ENCODE data around the gene PNPLA3. TPM values are rescaled to one million over a fixed set of nuclear protein-coding genes. Genes with fewer than 3 reads are reported as not detected.

PNPLA3 gene
- total and polyA plus RNA-seq, 2 donors: 0.05 to 0.09 TPM

GRCh38 chr22:43992331-43992821 is 68.8 kb downstream of the PNPLA3 start:
- DNase-seq (ENCODE audit: low read depth in 6 of 9, low spot score in 9 of 9): no peak
- Histone ChIP-seq H3K9me3 (ENCODE audit: control insufficient read depth in 2 of 2, insufficient read depth in 1 of 2, low read length in 1 of 2) (no peaks in the 10 kb centered on the region), H3K27ac (ENCODE audit: low read depth in 1 of 2, low read length in 1 of 2) (no peak overlapping the region), H3K4me1 (ENCODE audit: control insufficient read depth in 2 of 2, insufficient read depth in 2 of 2, low read length in 2 of 2) (peaks cover 0 to 11% of the 10 kb centered on the region in 2 donors), H3K36me3 (ENCODE audit: control insufficient read depth in 2 of 2, insufficient read depth in 2 of 2, low read length in 1 of 2) (peaks cover 56 to 60% of the 10 kb centered on the region in 2 donors), H3K4me3 (ENCODE audit: low read length in 2 of 2) (no peak overlapping the region), H3K27me3 (ENCODE audit: control insufficient read depth in 2 of 2, insufficient read depth in 1 of 2, low read length in 1 of 2) (no peaks in the 10 kb centered on the region)
- WGBS: 93% methylated on average over 16 of the region's 16 CpGs

- WGBS: 45% methylated on average over 20 of the region's 20 CpGs
- no peaks in the 10 kb centered on the region for H3K27me3 ChIP-seq (ENCODE audit: control insufficient read depth in 2 of 2, insufficient read depth in 1 of 2, low read length in 1 of 2)
- peak; percentile 16 to 72 (median 45) for DNase-seq (ENCODE audit: low read depth in 6 of 9, low spot score in 9 of 9)
- peaks cover 59 to 60% of the 10 kb centered on the region in 2 donors for H3K36me3 ChIP-seq (ENCODE audit: control insufficient read depth in 2 of 2, insufficient read depth in 2 of 2, low read length in 1 of 2)
- H3K4me1 ChIP-seq (ENCODE audit: control insufficient read depth in 2 of 2, insufficient read depth in 2 of 2, low read length in 2 of 2): peaks cover 0 to 11% of the 10 kb centered on the region in 2 donors
- H3K4me3 ChIP-seq (ENCODE audit: low read length in 2 of 2): no peak overlapping the region
- H3K27ac ChIP-seq (ENCODE audit: low read depth in 1 of 2, low read length in 1 of 2): no peak overlapping the region
- H3K9me3 ChIP-seq (ENCODE audit: control insufficient read depth in 2 of 2, insufficient read depth in 1 of 2, low read length in 1 of 2): no peaks in the 10 kb centered on the region
Observed at GRCh38 chr22:43993072-43993760, 69.6 kb downstream of the PNPLA3 start.

GRCh38 chr22:43994006-43994405 is 70.4 kb downstream of the PNPLA3 start:
- H3K4me3 ChIP-seq (ENCODE audit: low read length in 2 of 2): no peak overlapping the region
- no peaks in the 10 kb centered on the region for H3K27me3 ChIP-seq (ENCODE audit: control insufficient read depth in 2 of 2, insufficient read depth in 1 of 2, low read length in 1 of 2)
- no peak for DNase-seq (ENCODE audit: low read depth in 6 of 9, low spot score in 9 of 9)
- peaks cover 57 to 58% of the 10 kb centered on the region in 2 donors for H3K36me3 ChIP-seq (ENCODE audit: control insufficient read depth in 2 of 2, insufficient read depth in 2 of 2, low read length in 1 of 2)
- H3K9me3 ChIP-seq (ENCODE audit: control insufficient read depth in 2 of 2, insufficient read depth in 1 of 2, low read length in 1 of 2): no peaks in the 10 kb centered on the region
- H3K27ac ChIP-seq (ENCODE audit: low read depth in 1 of 2, low read length in 1 of 2): no peak overlapping the region
- H3K4me1 ChIP-seq (ENCODE audit: control insufficient read depth in 2 of 2, insufficient read depth in 2 of 2, low read length in 2 of 2): peaks cover 0 to 11% of the 10 kb centered on the region in 2 donors
- 98% methylated on average over 11 of the region's 11 CpGs for WGBS

GRCh38 chr22:43994416-43994815 is 70.8 kb downstream of the PNPLA3 start:
- H3K4me1 ChIP-seq (ENCODE audit: control insufficient read depth in 2 of 2, insufficient read depth in 2 of 2, low read length in 2 of 2): peaks cover 0 to 11% of the 10 kb centered on the region in 2 donors
- DNase-seq (ENCODE audit: low read depth in 6 of 9, low spot score in 9 of 9): no peak
- no peak overlapping the region for H3K27ac ChIP-seq (ENCODE audit: low read depth in 1 of 2, low read length in 1 of 2)
- WGBS: 97% methylated on average over 9 of the region's 9 CpGs
- no peaks in the 10 kb centered on the region for H3K9me3 ChIP-seq (ENCODE audit: control insufficient read depth in 2 of 2, insufficient read depth in 1 of 2, low read length in 1 of 2)
- H3K4me3 ChIP-seq (ENCODE audit: low read length in 2 of 2): no peak overlapping the region
- no peaks in the 10 kb centered on the region for H3K27me3 ChIP-seq (ENCODE audit: control insufficient read depth in 2 of 2, insufficient read depth in 1 of 2, low read length in 1 of 2)
- peaks cover 55% of the 10 kb centered on the region in 2 donors for H3K36me3 ChIP-seq (ENCODE audit: control insufficient read depth in 2 of 2, insufficient read depth in 2 of 2, low read length in 1 of 2)

- 98% methylated on average over 15 of the region's 15 CpGs for WGBS
- H3K27ac ChIP-seq (ENCODE audit: low read depth in 1 of 2, low read length in 1 of 2): no peak overlapping the region
- H3K36me3 ChIP-seq (ENCODE audit: control insufficient read depth in 2 of 2, insufficient read depth in 2 of 2, low read length in 1 of 2): peaks cover 48 to 50% of the 10 kb centered on the region in 2 donors
- no peaks in the 10 kb centered on the region for H3K9me3 ChIP-seq (ENCODE audit: control insufficient read depth in 2 of 2, insufficient read depth in 1 of 2, low read length in 1 of 2)
- peaks cover 0 to 11% of the 10 kb centered on the region in 2 donors for H3K4me1 ChIP-seq (ENCODE audit: control insufficient read depth in 2 of 2, insufficient read depth in 2 of 2, low read length in 2 of 2)
- no peak for DNase-seq (ENCODE audit: low read depth in 6 of 9, low spot score in 9 of 9)
- H3K27me3 ChIP-seq (ENCODE audit: control insufficient read depth in 2 of 2, insufficient read depth in 1 of 2, low read length in 1 of 2): no peaks in the 10 kb centered on the region
- no peak overlapping the region for H3K4me3 ChIP-seq (ENCODE audit: low read length in 2 of 2)
Observed at GRCh38 chr22:43995057-43995685, 71.6 kb downstream of the PNPLA3 start.

GRCh38 chr22:43995798-43996169 is 72.2 kb downstream of the PNPLA3 start:
- peak overlapping the region in 1 of 2 donors; percentile 54 for H3K27ac ChIP-seq (ENCODE audit: low read depth in 1 of 2, low read length in 1 of 2)
- no peak for DNase-seq (ENCODE audit: low read depth in 6 of 9, low spot score in 9 of 9)
- WGBS: 53% methylated on average over 10 of the region's 10 CpGs
- peaks cover 42 to 47% of the 10 kb centered on the region in 2 donors for H3K36me3 ChIP-seq (ENCODE audit: control insufficient read depth in 2 of 2, insufficient read depth in 2 of 2, low read length in 1 of 2)
- H3K9me3 ChIP-seq (ENCODE audit: control insufficient read depth in 2 of 2, insufficient read depth in 1 of 2, low read length in 1 of 2): no peaks in the 10 kb centered on the region
- peak overlapping the region; percentile 24 to 32 for H3K4me3 ChIP-seq (ENCODE audit: low read length in 2 of 2)
- H3K27me3 ChIP-seq (ENCODE audit: control insufficient read depth in 2 of 2, insufficient read depth in 1 of 2, low read length in 1 of 2): no peaks in the 10 kb centered on the region
- H3K4me1 ChIP-seq (ENCODE audit: control insufficient read depth in 2 of 2, insufficient read depth in 2 of 2, low read length in 2 of 2): peaks cover 0 to 11% of the 10 kb centered on the region in 2 donors

GRCh38 chr22:43996170-43996980 is 72.8 kb downstream of the PNPLA3 start:
- Histone ChIP-seq H3K27me3 (ENCODE audit: control insufficient read depth in 2 of 2, insufficient read depth in 1 of 2, low read length in 1 of 2) (no peaks in the 10 kb centered on the region), H3K4me3 (ENCODE audit: low read length in 2 of 2) (peak overlapping the region; percentile 24 to 32), H3K4me1 (ENCODE audit: control insufficient read depth in 2 of 2, insufficient read depth in 2 of 2, low read length in 2 of 2) (peaks cover 0 to 11% of the 10 kb centered on the region in 2 donors), H3K9me3 (ENCODE audit: control insufficient read depth in 2 of 2, insufficient read depth in 1 of 2, low read length in 1 of 2) (no peaks in the 10 kb centered on the region), H3K27ac (ENCODE audit: low read depth in 1 of 2, low read length in 1 of 2) (peak overlapping the region in 1 of 2 donors; percentile 46), H3K36me3 (ENCODE audit: control insufficient read depth in 2 of 2, insufficient read depth in 2 of 2, low read length in 1 of 2) (peaks cover 37 to 45% of the 10 kb centered on the region in 2 donors)
- 73% methylated on average over 45 of the region's 45 CpGs for WGBS
- peak; percentile 11 to 70 (median 30) for DNase-seq (ENCODE audit: low read depth in 6 of 9, low spot score in 9 of 9)

- no peak overlapping the region for H3K27ac ChIP-seq (ENCODE audit: low read depth in 1 of 2, low read length in 1 of 2)
Observed at GRCh38 chr22:43996981-43997265, 73.3 kb downstream of the PNPLA3 start.

More at GRCh38 chr22:43996981-43997265, 73.3 kb downstream of the PNPLA3 start:
- no peaks in the 10 kb centered on the region for H3K27me3 ChIP-seq (ENCODE audit: control insufficient read depth in 2 of 2, insufficient read depth in 1 of 2, low read length in 1 of 2)
- peaks cover 32 to 40% of the 10 kb centered on the region in 2 donors for H3K36me3 ChIP-seq (ENCODE audit: control insufficient read depth in 2 of 2, insufficient read depth in 2 of 2, low read length in 1 of 2)
- WGBS: 95% methylated on average over 8 of the region's 8 CpGs
- peaks cover 0 to 11% of the 10 kb centered on the region in 2 donors for H3K4me1 ChIP-seq (ENCODE audit: control insufficient read depth in 2 of 2, insufficient read depth in 2 of 2, low read length in 2 of 2)
- H3K4me3 ChIP-seq (ENCODE audit: low read length in 2 of 2): no peak overlapping the region
- no peaks in the 10 kb centered on the region for H3K9me3 ChIP-seq (ENCODE audit: control insufficient read depth in 2 of 2, insufficient read depth in 1 of 2, low read length in 1 of 2)
- no peak for DNase-seq (ENCODE audit: low read depth in 6 of 9, low spot score in 9 of 9)
